ENCODE results near the gene USP43.

USP43 gene

GRCh38 chr17:9702914-9703780, 57.8 kb downstream of the USP43 start:
- Histone ChIP-seq H3K4me3 (IDR thresholded peaks at IDR 0.05; ENCODE audit: insufficient read depth, low read depth, low read length) (no peak overlapping the region), H3K27ac (no peak overlapping the region), H3K4me1 (ENCODE audit: low read depth, poor library complexity, severe bottlenecking) (no peaks in the 10 kb centered on the region), H3K9ac (no peak overlapping the region), H3K4me2 (no peak overlapping the region), H4K20me1 (ENCODE audit: insufficient read depth) (no peaks in the 10 kb centered on the region), H3K79me2 (ENCODE audit: insufficient read depth, low read depth) (no peaks in the 10 kb centered on the region), H2AFZ (ENCODE audit: low read depth) (no peak overlapping the region), H3K36me3 (ENCODE audit: insufficient read depth) (no peaks in the 10 kb centered on the region), H3K27me3 (ENCODE audit: insufficient read depth, low read depth) (no peaks in the 10 kb centered on the region)
- no peak for TF ChIP-seq CTCF (conservative IDR thresholded peaks at IDR 0.05; ENCODE audit: low read depth, low read length)

DNA sequence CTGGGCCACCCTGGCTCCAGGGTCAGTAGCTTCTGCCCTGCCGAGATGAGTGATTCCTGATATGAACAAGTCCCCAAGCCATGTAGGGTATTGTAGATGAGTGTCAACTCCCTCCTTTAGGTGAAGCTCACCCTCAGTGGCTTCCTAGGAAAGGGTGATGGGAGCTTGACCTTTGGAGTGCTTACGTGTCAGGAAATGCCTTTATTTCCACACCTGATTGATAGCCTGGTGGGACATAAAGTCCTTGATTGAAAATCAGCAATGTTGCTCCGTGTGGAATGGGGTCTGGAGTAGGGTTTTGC, 58.4 kb downstream of the USP43 start:
- no peaks in the 10 kb centered on the region for H3K4me1 ChIP-seq (ENCODE audit: low read depth, poor library complexity, severe bottlenecking)
- no peak for TF ChIP-seq CTCF (conservative IDR thresholded peaks at IDR 0.05; ENCODE audit: low read depth, low read length)
- H3K4me2 ChIP-seq, result no peak overlapping the region
- no peak overlapping the region for H3K9ac ChIP-seq
- no peak overlapping the region for H2AFZ ChIP-seq (ENCODE audit: low read depth)
- no peaks in the 10 kb centered on the region for H3K27me3 ChIP-seq (ENCODE audit: insufficient read depth, low read depth)
- H3K4me3 ChIP-seq (IDR thresholded peaks at IDR 0.05; ENCODE audit: insufficient read depth, low read depth, low read length), result no peak overlapping the region
- H3K36me3 ChIP-seq (ENCODE audit: insufficient read depth), result no peaks in the 10 kb centered on the region
- no peaks in the 10 kb centered on the region for H4K20me1 ChIP-seq (ENCODE audit: insufficient read depth)
- H3K79me2 ChIP-seq (ENCODE audit: insufficient read depth, low read depth), result no peaks in the 10 kb centered on the region
- H3K27ac ChIP-seq, result no peak overlapping the region

DNA sequence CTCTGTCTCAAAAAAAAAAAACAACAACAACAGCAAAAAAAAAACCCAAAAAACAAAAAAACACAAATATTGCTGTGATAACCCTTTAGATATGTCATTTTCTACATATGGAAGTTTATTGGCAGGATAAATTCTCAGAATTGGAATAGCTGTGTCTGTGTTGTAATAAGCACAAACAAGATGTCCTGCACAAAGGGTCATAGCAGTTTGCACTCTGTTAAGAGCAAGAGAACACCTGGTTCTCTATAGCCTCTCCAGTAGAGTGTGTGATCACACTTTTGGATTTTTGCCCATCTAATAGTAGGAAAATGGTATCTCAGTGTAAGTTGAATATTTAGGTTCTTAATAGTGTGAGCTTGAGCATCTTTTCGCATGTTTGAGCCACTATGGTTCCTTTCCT, 60.4 kb downstream of the USP43 start:
- Histone ChIP-seq H3K9ac (no peak overlapping the region), H3K27ac (no peak overlapping the region), H3K36me3 (ENCODE audit: insufficient read depth) (no peaks in the 10 kb centered on the region), H2AFZ (ENCODE audit: low read depth) (no peak overlapping the region), H3K4me1 (ENCODE audit: low read depth, poor library complexity, severe bottlenecking) (no peaks in the 10 kb centered on the region), H3K4me3 (IDR thresholded peaks at IDR 0.05; ENCODE audit: insufficient read depth, low read depth, low read length) (no peak overlapping the region), H3K79me2 (ENCODE audit: insufficient read depth, low read depth) (no peaks in the 10 kb centered on the region), H3K4me2 (no peak overlapping the region), H4K20me1 (ENCODE audit: insufficient read depth) (no peaks in the 10 kb centered on the region), H3K27me3 (ENCODE audit: insufficient read depth, low read depth) (no peaks in the 10 kb centered on the region)
- no peak for TF ChIP-seq CTCF (conservative IDR thresholded peaks at IDR 0.05; ENCODE audit: low read depth, low read length)

DNA sequence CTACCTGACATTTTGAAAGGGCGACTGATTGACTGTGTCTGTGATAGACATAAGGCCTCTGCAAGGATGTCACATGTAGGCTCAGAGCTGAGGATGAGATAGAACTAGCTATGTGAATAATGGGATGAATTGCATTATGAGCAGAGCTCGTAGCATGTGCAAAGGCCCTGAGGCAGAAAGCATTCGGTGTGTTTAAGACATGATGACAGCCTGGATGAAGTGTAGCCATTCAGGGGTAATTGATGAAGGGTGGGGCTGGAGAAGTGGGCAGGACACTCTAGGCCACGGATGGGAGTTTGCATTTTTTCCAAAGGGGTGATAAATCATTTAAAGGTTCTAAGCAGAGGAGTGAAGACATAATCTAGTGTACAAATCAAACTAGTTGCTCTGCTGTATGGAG, 62.6 kb downstream of the USP43 start:
- Histone ChIP-seq H3K9ac (no peak overlapping the region), H2AFZ (ENCODE audit: low read depth) (no peak overlapping the region), H3K27me3 (ENCODE audit: insufficient read depth, low read depth) (no peaks in the 10 kb centered on the region), H3K27ac (no peak overlapping the region), H3K4me1 (ENCODE audit: low read depth, poor library complexity, severe bottlenecking) (no peaks in the 10 kb centered on the region), H3K36me3 (ENCODE audit: insufficient read depth) (no peaks in the 10 kb centered on the region), H3K4me2 (no peak overlapping the region), H3K79me2 (ENCODE audit: insufficient read depth, low read depth) (no peaks in the 10 kb centered on the region), H4K20me1 (ENCODE audit: insufficient read depth) (no peaks in the 10 kb centered on the region), H3K4me3 (IDR thresholded peaks at IDR 0.05; ENCODE audit: insufficient read depth, low read depth, low read length) (no peak overlapping the region)
- no peak for TF ChIP-seq CTCF (conservative IDR thresholded peaks at IDR 0.05; ENCODE audit: low read depth, low read length)
